CD14-positive monocyte (primary cell): ENCODE data around the gene CCBE1. TPM values are rescaled to one million over a fixed set of nuclear protein-coding genes. Genes with fewer than 3 reads are reported as not detected.

Experiments used
- DNase-seq, 3 donors: peaks; one replicate each; pipeline ENCODE4 v3.0.0-alpha.2; 2011 to 2022
- H2AFZ ChIP-seq: 2 replicates; pipeline ENCODE4 v1.6.0; 2012; ENCODE audit warnings: mild to moderate bottlenecking, low read depth, low read length, inconsistent platforms; ENCODE audit not compliant: insufficient read depth, poor library complexity, severe bottlenecking
- H3K27ac ChIP-seq, 2 donors: 1 replicate in 1 of 2; 2 replicates in 1 of 2; pipeline ENCODE4 v1.5.1; 2012 to 2013; ENCODE audit warnings: low read length in 2 of 2, control low read depth in 1 of 2, inconsistent platforms in 1 of 2, low read depth in 1 of 2, mild to moderate bottlenecking in 1 of 2
- H3K27me3 ChIP-seq, 2 donors: one replicate each; pipeline versions ENCODE4 v1.6.0 to v1.6.1; 2011 to 2013; ENCODE audit warnings: low read length in 2 of 2; ENCODE audit not compliant: control insufficient read depth in 2 of 2, insufficient read depth in 2 of 2
- H3K36me3 ChIP-seq, 2 donors: replicated peaks in 1 of 2; 1 replicate in 1 of 2; 2 replicates in 1 of 2; pipeline versions ENCODE4 v1.5.1 to v1.6.1; 2012 to 2013; ENCODE audit warnings: low read length in 2 of 2, control low read depth in 1 of 2, inconsistent platforms in 1 of 2, mild to moderate bottlenecking in 1 of 2; ENCODE audit not compliant: insufficient read depth in 2 of 2, control insufficient read depth in 1 of 2
- H3K4me1 ChIP-seq, 2 donors: 1 replicate in 1 of 2; 2 replicates in 1 of 2; pipeline versions ENCODE4 v1.5.1 to v1.6.1; 2012 to 2013; ENCODE audit warnings: low read length in 2 of 2, control low read depth in 1 of 2, inconsistent platforms in 1 of 2, mild to moderate bottlenecking in 1 of 2, moderate library complexity in 1 of 2; ENCODE audit not compliant: insufficient read depth in 2 of 2, control insufficient read depth in 1 of 2
- H3K4me2 ChIP-seq: replicated peaks from 2 replicates; pipeline ENCODE3; 2012; ENCODE audit warnings: low read length, moderate library complexity, mild to moderate bottlenecking; ENCODE audit not compliant: poor library complexity, severe bottlenecking; ENCODE audit errors: extremely low read depth
- H3K4me3 ChIP-seq, 3 experiments: fragments of 200-600 bp in 1 of 3; sonication (generic) in 1 of 3; replicated peaks in 1 of 3; 1 replicate in 2 of 3; 2 replicates in 1 of 3; pipeline ENCODE4 v1.5.1; 2011 to 2013; ENCODE audit warnings: low read length in 3 of 3, mild to moderate bottlenecking in 3 of 3, control low read depth in 2 of 3, low read depth in 2 of 3, inconsistent platforms in 1 of 3, moderate library complexity in 1 of 3
- H3K79me2 ChIP-seq: 2 replicates; pipeline ENCODE4 v1.6.0; 2012; ENCODE audit warnings: mild to moderate bottlenecking, control low read depth, inconsistent platforms, low read length, moderate library complexity; ENCODE audit not compliant: insufficient read depth
- H3K9ac ChIP-seq: 2 replicates; pipeline ENCODE4 v1.6.0; 2017; ENCODE audit warnings: low read length, mild to moderate bottlenecking; ENCODE audit not compliant: insufficient read depth, poor library complexity, severe bottlenecking
- H3K9me3 ChIP-seq, 2 donors: replicated peaks in 1 of 2; 1 replicate in 1 of 2; 2 replicates in 1 of 2; pipeline versions ENCODE4 v1.5.1 to v1.6.1; 2012 to 2013; ENCODE audit warnings: low read length in 2 of 2, control low read depth in 1 of 2; ENCODE audit not compliant: control insufficient read depth in 1 of 2, insufficient read depth in 1 of 2
- H4K20me1 ChIP-seq: 2 replicates; pipeline ENCODE4 v1.6.0; 2012; ENCODE audit warnings: mild to moderate bottlenecking, low read length, control low read depth, moderate library complexity; ENCODE audit not compliant: insufficient read depth
- H3K27ac Mint-ChIP-seq, 7 donors: one replicate each; pipeline ENCODE4 v1.8.0; 2020; ENCODE audit warnings: mild to moderate bottlenecking in 7 of 7, mixed read lengths in 7 of 7, moderate library complexity in 6 of 7, inconsistent platforms in 2 of 7
- H3K27me3 Mint-ChIP-seq, 3 donors: one replicate each; pipeline ENCODE4 v1.8.0; 2021 to 2022; ENCODE audit warnings: low read depth in 3 of 3, mild to moderate bottlenecking in 3 of 3, mixed read lengths in 3 of 3, moderate library complexity in 3 of 3, inconsistent platforms in 1 of 3
- H3K36me3 Mint-ChIP-seq, 2 donors: one replicate each; pipeline ENCODE4 v1.8.0; 2020; ENCODE audit warnings: mixed read lengths in 2 of 2, inconsistent platforms in 1 of 2, mild to moderate bottlenecking in 1 of 2
- H3K4me1 Mint-ChIP-seq: one replicate; pipeline ENCODE4 v1.8.0; 2020; ENCODE audit warnings: mild to moderate bottlenecking, mixed read lengths
- H3K4me3 Mint-ChIP-seq, 2 donors: one replicate each; pipeline ENCODE4 v1.8.0; 2020; ENCODE audit warnings: mild to moderate bottlenecking in 2 of 2, mixed read lengths in 2 of 2, moderate library complexity in 1 of 2
- H3K9me3 Mint-ChIP-seq, 7 donors: one replicate each; pipeline ENCODE4 v1.8.0; 2020 to 2022; ENCODE audit warnings: mixed read lengths in 7 of 7, mild to moderate bottlenecking in 6 of 7, moderate library complexity in 6 of 7, inconsistent platforms in 2 of 7
- WGBS: methylation state at CpG from one replicate; pipeline ENCODE4 v1.1.5; 2013; ENCODE audit warnings: missing lambda C conversion rate; ENCODE audit not compliant: insufficient coverage; 5-methylcytosine and 5-hydroxymethylcytosine counted together
- intact Hi-C, 2 donors: fragments of 100-400 bp; cut with micrococcal nuclease; formaldehyde crosslinking; loops; one replicate each; pipeline versions ENCODE4 v1.15.0 to v1.15.1; 2023
- polyA plus RNA-seq, 3 donors: library from polyadenylated mRNA; depleted of rRNA in 1 of 3; unstranded in 2 of 3; stranded (reverse) in 1 of 3; fragments of 300-500 nt in 2 of 3; fragments of >200 nt in 1 of 3; fragmentation: Illumina TruSeq in 2 of 3; gene quantifications; 1 replicate in 2 of 3; 2 replicates in 1 of 3; pipeline ENCODE4 v1.2.3, GENCODE V29; 2012 to 2021
- TF ChIP-seq, protein P1 (sequence below): fragments of 200-600 bp; IDR thresholded peaks from one replicate; pipeline ENCODE4 v1.8.0; 2022; ENCODE audit warnings: antibody characterized with exemption, mild to moderate bottlenecking

CCBE1 gene
- polyA plus RNA-seq, 3 donors = not detected

GRCh38 chr18:59550174-59550516 is 147.1 kb downstream of the CCBE1 start:
- 87% methylated on average over 3 of the region's 4 CpGs for WGBS
- H3K36me3 Mint-ChIP-seq = no peaks in the 10 kb centered on the region
- no peak for DNase-seq
- no peak overlapping the region for H2AFZ ChIP-seq
- no peak overlapping the region for H3K4me2 ChIP-seq
- no peaks in the 10 kb centered on the region for H3K27me3 Mint-ChIP-seq
- H3K27ac ChIP-seq = no peak overlapping the region
- H3K4me1 Mint-ChIP-seq = no peaks in the 10 kb centered on the region
- no peaks in the 10 kb centered on the region for H3K79me2 ChIP-seq
- H3K9me3 ChIP-seq = no peaks in the 10 kb centered on the region
- H3K27ac Mint-ChIP-seq = no peak overlapping the region
- no peaks in the 10 kb centered on the region for H4K20me1 ChIP-seq
- intact Hi-C loops = no loop called here
- H3K9ac ChIP-seq = no peak overlapping the region
- H3K9me3 Mint-ChIP-seq = peaks cover 2 to 8% (median 5%) of the 10 kb centered on the region in 7 donors
- no peaks in the 10 kb centered on the region for H3K27me3 ChIP-seq
- no peaks in the 10 kb centered on the region for H3K36me3 ChIP-seq
- TF ChIP-seq, protein P1, sequence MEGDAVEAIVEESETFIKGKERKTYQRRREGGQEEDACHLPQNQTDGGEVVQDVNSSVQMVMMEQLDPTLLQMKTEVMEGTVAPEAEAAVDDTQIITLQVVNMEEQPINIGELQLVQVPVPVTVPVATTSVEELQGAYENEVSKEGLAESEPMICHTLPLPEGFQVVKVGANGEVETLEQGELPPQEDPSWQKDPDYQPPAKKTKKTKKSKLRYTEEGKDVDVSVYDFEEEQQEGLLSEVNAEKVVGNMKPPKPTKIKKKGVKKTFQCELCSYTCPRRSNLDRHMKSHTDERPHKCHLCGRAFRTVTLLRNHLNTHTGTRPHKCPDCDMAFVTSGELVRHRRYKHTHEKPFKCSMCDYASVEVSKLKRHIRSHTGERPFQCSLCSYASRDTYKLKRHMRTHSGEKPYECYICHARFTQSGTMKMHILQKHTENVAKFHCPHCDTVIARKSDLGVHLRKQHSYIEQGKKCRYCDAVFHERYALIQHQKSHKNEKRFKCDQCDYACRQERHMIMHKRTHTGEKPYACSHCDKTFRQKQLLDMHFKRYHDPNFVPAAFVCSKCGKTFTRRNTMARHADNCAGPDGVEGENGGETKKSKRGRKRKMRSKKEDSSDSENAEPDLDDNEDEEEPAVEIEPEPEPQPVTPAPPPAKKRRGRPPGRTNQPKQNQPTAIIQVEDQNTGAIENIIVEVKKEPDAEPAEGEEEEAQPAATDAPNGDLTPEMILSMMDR = no peak
- H3K4me3 Mint-ChIP-seq = no peak overlapping the region
- H3K4me1 ChIP-seq = no peaks in the 10 kb centered on the region
- no peak overlapping the region for H3K4me3 ChIP-seq

DNA sequence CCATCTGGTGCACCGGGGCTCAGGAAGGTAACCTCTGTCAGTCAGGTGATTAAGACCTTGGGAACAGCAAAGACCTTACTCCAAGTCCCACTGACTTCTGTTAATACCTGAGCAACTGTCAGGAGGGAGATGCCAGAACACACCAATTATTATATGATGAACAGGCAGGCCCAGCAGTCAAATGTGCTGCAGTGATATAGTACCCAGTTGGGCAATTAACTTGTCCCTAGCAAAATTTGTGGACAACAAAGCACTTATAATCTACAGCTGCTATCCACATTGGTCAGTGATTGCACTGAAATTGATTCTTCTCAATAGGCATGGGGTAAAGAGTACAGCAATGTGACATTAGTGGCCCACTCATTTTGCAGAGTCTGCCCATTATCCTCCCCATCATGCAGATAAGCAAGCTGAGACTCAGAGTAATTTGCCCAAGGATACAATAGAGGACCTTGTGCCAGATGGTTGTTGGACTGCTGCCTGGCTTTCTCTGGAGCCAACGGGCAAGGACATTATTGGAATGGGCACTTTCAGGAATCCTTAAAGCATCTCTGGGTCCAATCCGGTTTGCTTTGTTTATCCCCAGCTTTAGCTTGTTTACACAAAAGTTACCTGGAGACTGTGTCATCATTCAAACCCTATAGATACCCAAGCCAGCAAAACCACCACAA is 147.6 kb downstream of the CCBE1 start:
- no peak for DNase-seq
- Histone ChIP-seq H3K79me2 (no peaks in the 10 kb centered on the region), H3K4me1 (no peaks in the 10 kb centered on the region), H3K27ac (no peak overlapping the region), H3K36me3 (no peaks in the 10 kb centered on the region), H2AFZ (no peak overlapping the region), H3K9ac (no peak overlapping the region), H3K27me3 (no peaks in the 10 kb centered on the region), H3K9me3 (no peaks in the 10 kb centered on the region), H3K4me3 (no peak overlapping the region), H4K20me1 (no peaks in the 10 kb centered on the region), H3K4me2 (no peak overlapping the region)
- Mint-ChIP-seq H3K36me3 (no peaks in the 10 kb centered on the region), H3K4me3 (no peak overlapping the region), H3K27me3 (no peaks in the 10 kb centered on the region), H3K27ac (no peak overlapping the region), H3K4me1 (no peaks in the 10 kb centered on the region), H3K9me3 (peaks cover 2 to 8% (median 5%) of the 10 kb centered on the region in 7 donors)
- WGBS = 68% methylated on average over 3 of the region's 3 CpGs
- TF ChIP-seq, protein P1 = no peak
- intact Hi-C loops = no loop called here
